Nephron progenitor cell (in vitro differentiated cells): ENCODE results near the gene SMARCAL1.

Source experiments
- DNase-seq: peaks from one replicate; pipeline ENCODE4 v3.0.0; 2021
- H3K27ac Mint-ChIP-seq: 2 replicates; pipeline ENCODE4 v1.8.0; 2021; ENCODE audit warnings: mild to moderate bottlenecking, moderate library complexity, mixed read lengths
- H3K27me3 Mint-ChIP-seq: 2 replicates; pipeline ENCODE4 v1.8.0; 2021; ENCODE audit warnings: mild to moderate bottlenecking, low read depth, mixed read lengths; ENCODE audit not compliant: poor library complexity
- H3K36me3 Mint-ChIP-seq: 2 replicates; pipeline ENCODE4 v1.8.0; 2021; ENCODE audit warnings: low read depth, mixed read lengths
- H3K4me1 Mint-ChIP-seq: 2 replicates; pipeline ENCODE4 v1.8.0; 2021; ENCODE audit warnings: mixed read lengths
- H3K4me3 Mint-ChIP-seq: 2 replicates; pipeline ENCODE4 v1.8.0; 2021; ENCODE audit warnings: mild to moderate bottlenecking, moderate library complexity, mixed read lengths
- H3K9me3 Mint-ChIP-seq: 2 replicates; pipeline ENCODE4 v1.8.0; 2021; ENCODE audit warnings: mild to moderate bottlenecking, moderate library complexity, mixed read lengths
- TF ChIP-seq, protein P1 (sequence below): fragments of 200-600 bp; sonication (generic); IDR thresholded peaks from 2 replicates; pipeline ENCODE4 v1.5.0; 2021; ENCODE audit warnings: antibody characterized with exemption

SMARCAL1 gene

DNA sequence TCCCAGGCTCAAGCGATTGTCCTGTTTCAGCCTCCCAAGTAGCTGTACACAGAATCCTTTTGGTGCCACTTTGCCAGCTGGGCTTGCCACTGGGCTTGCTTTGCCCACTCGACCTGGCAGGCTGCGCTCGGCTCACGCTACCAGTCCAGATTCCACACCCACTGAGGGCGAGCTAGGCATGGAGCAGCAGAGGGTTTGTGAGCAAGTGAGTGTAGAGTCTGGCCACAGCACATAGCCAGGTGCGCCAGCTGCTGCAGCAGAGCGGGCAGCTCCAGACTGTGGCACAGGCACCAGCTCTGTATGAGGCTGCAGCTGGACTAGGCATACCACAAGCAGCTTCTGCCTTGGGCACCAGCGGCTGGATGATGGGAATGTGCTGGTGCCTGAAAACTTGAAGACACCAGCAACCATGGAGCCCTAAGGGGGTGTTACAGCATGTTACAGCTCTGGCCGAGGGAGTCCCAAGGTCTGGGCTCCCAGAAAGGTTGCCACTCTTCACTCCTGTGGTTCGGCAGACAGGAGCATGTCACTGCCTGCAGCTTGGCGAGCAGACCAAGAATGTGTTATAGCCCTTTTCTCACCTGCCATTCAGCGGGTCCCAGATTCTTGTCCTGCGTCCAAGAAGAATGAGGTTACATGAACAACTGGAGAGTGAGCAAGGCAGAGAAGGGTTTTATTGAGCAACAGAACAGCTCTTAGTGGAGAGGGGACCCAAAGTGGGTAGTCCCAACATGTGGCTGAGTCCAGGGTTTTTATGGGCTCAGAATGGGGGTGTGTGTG is 12.9 kb downstream of the SMARCAL1 start:
- Mint-ChIP-seq H3K9me3 (no peaks in the 10 kb centered on the region), H3K27me3 (no peaks in the 10 kb centered on the region), H3K4me1 (no peaks in the 10 kb centered on the region), H3K27ac (no peak overlapping the region), H3K36me3 (peaks cover 78% of the 10 kb centered on the region), H3K4me3 (no peak overlapping the region)
- no peak for DNase-seq
- TF ChIP-seq, protein P1, sequence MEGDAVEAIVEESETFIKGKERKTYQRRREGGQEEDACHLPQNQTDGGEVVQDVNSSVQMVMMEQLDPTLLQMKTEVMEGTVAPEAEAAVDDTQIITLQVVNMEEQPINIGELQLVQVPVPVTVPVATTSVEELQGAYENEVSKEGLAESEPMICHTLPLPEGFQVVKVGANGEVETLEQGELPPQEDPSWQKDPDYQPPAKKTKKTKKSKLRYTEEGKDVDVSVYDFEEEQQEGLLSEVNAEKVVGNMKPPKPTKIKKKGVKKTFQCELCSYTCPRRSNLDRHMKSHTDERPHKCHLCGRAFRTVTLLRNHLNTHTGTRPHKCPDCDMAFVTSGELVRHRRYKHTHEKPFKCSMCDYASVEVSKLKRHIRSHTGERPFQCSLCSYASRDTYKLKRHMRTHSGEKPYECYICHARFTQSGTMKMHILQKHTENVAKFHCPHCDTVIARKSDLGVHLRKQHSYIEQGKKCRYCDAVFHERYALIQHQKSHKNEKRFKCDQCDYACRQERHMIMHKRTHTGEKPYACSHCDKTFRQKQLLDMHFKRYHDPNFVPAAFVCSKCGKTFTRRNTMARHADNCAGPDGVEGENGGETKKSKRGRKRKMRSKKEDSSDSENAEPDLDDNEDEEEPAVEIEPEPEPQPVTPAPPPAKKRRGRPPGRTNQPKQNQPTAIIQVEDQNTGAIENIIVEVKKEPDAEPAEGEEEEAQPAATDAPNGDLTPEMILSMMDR: no peak

DNA sequence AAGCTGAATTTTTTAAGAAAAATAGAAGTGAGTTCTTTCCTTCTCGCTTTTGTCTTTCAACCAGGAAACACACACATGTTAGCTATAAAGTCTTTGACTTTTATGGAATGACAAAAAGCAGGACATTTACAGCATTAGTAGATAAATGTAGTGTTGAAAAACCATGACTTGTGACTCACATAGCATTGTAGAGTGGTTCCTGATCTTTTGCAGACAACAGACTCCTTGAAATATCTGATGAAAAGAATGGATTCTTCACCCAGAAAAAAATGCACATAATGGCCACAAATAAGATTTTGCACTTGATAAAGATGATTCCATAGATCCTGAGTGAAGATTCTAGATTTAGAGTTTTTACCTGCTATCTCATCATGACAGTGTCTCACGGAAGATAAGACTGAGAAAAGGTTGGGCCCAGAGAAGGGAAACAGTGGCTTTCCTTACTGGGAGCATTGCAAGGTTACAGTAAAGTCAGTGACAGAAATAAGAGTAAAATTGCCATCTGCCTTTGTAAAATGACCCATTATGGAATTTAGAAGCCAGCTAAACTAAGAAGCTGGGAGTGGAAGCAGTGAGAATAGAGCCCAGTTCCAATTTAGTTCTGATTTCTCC is 14.0 kb downstream of the SMARCAL1 start:
- Mint-ChIP-seq H3K4me1 (no peaks in the 10 kb centered on the region), H3K36me3 (peaks cover 78% of the 10 kb centered on the region), H3K27ac (no peak overlapping the region), H3K9me3 (no peaks in the 10 kb centered on the region), H3K4me3 (no peak overlapping the region), H3K27me3 (no peaks in the 10 kb centered on the region)
- no peak for DNase-seq
- TF ChIP-seq, protein P1: no peak

DNA sequence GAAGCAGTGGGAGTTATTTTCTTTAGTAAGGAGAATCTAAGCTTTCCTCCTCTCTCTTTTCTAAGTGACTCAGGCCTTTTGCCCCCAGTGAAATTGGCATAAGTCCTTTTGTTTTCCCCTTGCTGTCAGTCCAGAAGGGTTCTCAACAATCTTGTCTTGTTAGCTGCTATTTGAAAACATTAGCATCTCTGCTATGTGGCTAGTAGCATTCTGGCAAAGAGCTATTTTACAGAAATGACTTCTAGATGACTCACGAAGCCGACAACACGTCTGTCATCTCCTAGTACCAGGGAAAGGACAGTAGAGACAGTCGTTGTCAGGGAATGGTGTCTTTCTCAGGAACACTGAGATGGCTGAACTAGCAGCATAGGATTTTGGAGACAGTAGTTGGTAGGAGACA is 14.7 kb downstream of the SMARCAL1 start:
- H3K27me3 Mint-ChIP-seq: no peaks in the 10 kb centered on the region
- H3K27ac Mint-ChIP-seq: peak overlapping the region; percentile 47
- H3K9me3 Mint-ChIP-seq: no peaks in the 10 kb centered on the region
- no peak for DNase-seq
- no peak overlapping the region for H3K4me3 Mint-ChIP-seq
- TF ChIP-seq, protein P1: no peak
- no peaks in the 10 kb centered on the region for H3K4me1 Mint-ChIP-seq
- H3K36me3 Mint-ChIP-seq: peaks cover 79% of the 10 kb centered on the region

DNA sequence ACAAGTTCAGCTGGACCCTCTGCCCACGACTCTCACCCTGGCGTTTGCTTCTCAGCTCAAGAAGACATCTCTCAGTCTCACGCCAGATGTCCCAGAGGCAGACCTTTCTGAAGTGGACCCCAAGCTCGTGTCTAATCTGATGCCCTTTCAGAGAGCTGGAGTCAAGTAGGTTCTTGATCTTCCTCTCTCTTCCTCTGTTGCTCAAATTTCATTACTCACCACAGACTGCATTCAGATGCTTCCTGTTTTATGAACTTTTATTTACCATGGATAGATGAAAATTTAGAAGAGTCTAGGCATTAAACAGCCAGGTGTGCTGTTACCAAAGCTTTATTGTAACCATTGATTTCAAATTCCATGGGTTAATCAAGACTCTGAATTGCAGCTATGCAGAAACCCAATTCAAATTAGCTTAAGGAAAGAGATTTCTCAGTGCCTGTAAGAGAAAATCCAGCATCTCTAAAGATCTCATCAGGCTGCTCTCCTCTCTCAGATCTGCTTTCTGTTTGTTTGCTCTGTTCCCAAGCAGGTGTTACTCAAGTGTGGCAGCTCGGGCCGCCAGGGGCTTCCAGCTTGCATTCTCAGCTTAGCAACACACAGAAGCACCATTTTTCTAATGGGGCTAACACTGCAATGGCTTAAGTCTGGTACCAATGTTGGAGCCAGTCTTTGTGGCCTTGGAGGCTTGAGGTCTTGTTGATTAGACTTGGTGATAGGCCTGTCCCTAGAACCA is 16.5 kb downstream of the SMARCAL1 start:
- TF ChIP-seq, protein P1: no peak
- H3K36me3 Mint-ChIP-seq: peaks cover 78% of the 10 kb centered on the region
- no peak overlapping the region for H3K27ac Mint-ChIP-seq
- H3K4me3 Mint-ChIP-seq: no peak overlapping the region
- no peak for DNase-seq
- H3K9me3 Mint-ChIP-seq: no peaks in the 10 kb centered on the region
- H3K4me1 Mint-ChIP-seq: no peaks in the 10 kb centered on the region
- no peaks in the 10 kb centered on the region for H3K27me3 Mint-ChIP-seq

DNA sequence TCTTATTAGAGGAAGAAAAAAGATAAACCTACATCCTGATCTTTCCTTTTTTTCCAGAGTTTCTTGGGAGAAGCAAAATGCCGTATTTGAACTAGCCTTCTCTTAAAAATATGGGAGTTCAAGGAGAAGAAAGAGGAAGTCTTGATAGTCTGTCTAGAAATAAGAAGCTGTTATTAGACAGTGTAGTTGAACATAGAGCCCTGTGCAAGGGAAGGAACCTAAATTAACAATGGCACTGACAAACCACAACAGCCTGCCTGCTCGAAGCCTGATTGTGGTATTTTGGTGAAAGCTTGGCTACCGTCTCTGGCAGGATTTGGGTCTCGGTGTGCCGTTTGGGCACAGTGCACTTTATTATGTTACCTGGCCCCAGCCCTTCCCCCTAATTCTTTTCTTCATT is 17.1 kb downstream of the SMARCAL1 start:
- H3K36me3 Mint-ChIP-seq: peaks cover 77% of the 10 kb centered on the region
- H3K4me1 Mint-ChIP-seq: no peaks in the 10 kb centered on the region
- H3K27ac Mint-ChIP-seq: no peak overlapping the region
- TF ChIP-seq, protein P1: no peak
- no peaks in the 10 kb centered on the region for H3K27me3 Mint-ChIP-seq
- no peaks in the 10 kb centered on the region for H3K9me3 Mint-ChIP-seq
- DNase-seq: no peak
- no peak overlapping the region for H3K4me3 Mint-ChIP-seq
